Adrenal gland (tissue), 12 donors: ENCODE measurements around the gene DHRS3. TPM values are rescaled to one million over a fixed set of nuclear protein-coding genes. Genes with fewer than 3 reads are reported as not detected.

Experiments used
- DNase-seq, 7 donors: peaks; one replicate each; pipeline ENCODE4 v3.0.0-alpha.2; 2019 to 2020
- H3K27ac ChIP-seq, 5 donors: fragments of 200-600 bp; sonication (generic) in 4 of 5; 1 replicate in 3 of 5; 2 replicates in 2 of 5; pipeline versions ENCODE4 v1.5.1 to v1.8.0; 2016 to 2020; ENCODE audit warnings: mild to moderate bottlenecking in 1 of 5
- H3K27me3 ChIP-seq: fragments of 200-600 bp; 2 replicates; pipeline ENCODE4 v1.8.0; 2021
- H3K36me3 ChIP-seq, 2 donors: fragments of 200-600 bp; replicated peaks in 1 of 2; 1 replicate in 1 of 2; 2 replicates in 1 of 2; pipeline versions ENCODE4 v1.5.1 to v1.8.0; 2018 to 2022
- H3K4me1 ChIP-seq, 2 donors: fragments of 200-600 bp; replicated peaks in 1 of 2; 1 replicate in 1 of 2; 2 replicates in 1 of 2; pipeline versions ENCODE4 v1.5.1 to v1.8.0; 2018 to 2021
- H3K4me3 ChIP-seq, 4 donors: fragments of 200-600 bp; sonication (generic) in 3 of 4; one replicate each; pipeline ENCODE4 v1.5.1; 2016 to 2018
- H3K9me3 ChIP-seq, 3 donors: fragments of 200-600 bp; sonication (generic) in 1 of 3; replicated peaks in 1 of 3; 1 replicate in 2 of 3; 2 replicates in 1 of 3; pipeline versions ENCODE4 v1.5.1 to v1.8.0; 2016 to 2021
- CTCF ChIP-seq, 6 experiments: fragments of 450-650 bp in 4 of 6; fragments of 200-600 bp in 2 of 6; sonication (generic) in 1 of 6; IDR thresholded peaks; 1 replicate in 5 of 6; 2 replicates in 1 of 6; pipeline versions ENCODE4 v1.5.1 to v1.8.0; 2016 to 2021; ENCODE audit warnings: antibody characterized with exemption in 6 of 6, mild to moderate bottlenecking in 2 of 6, moderate library complexity in 1 of 6
- POLR2A ChIP-seq, 2 donors: fragments of 450-650 bp; IDR thresholded peaks; one replicate each; pipeline ENCODE4 v1.6.1; 2017; ENCODE audit warnings: antibody characterized with exemption in 2 of 2, mild to moderate bottlenecking in 2 of 2, moderate library complexity in 1 of 2
- WGBS, 4 donors: extraction: QIAGEN DNeasy Blood & Tissue Kit in 2 of 4; methylation state at CpG; one replicate each; pipeline versions ENCODE4 v1.1.5 to v1.1.7; 2013 to 2017; 5-methylcytosine and 5-hydroxymethylcytosine counted together
- intact Hi-C, 2 donors: fragments of 100-400 bp; cut with DNase I; formaldehyde crosslinking; loops; one replicate each; pipeline versions ENCODE4 v1.14.1 to v1.15.0; 2022 to 2023
- polyA plus RNA-seq, 3 donors: library from polyadenylated mRNA; stranded (reverse); fragments of 200-250 nt in 2 of 3; fragments of 350-450 nt in 1 of 3; fragmentation: Illumina TruSeq in 1 of 3; extraction: RNeasy Lipid Tissue Mini Kit (QIAGEN cat#74804) in 1 of 3; gene quantifications; one replicate each; pipeline ENCODE4 v1.2.3, GENCODE V29; 2013 to 2014
- total RNA-seq, 9 donors: library from RNA; depleted of rRNA in 4 of 9; stranded (reverse); fragments of >200 nt in 4 of 9; fragments of 120-200 nt in 1 of 9; fragmentation: NEBNext Ultra II Directional in 1 of 9; extraction: Animal tissue kit (Norgen Biotek cat#: 25700) in 1 of 9; gene quantifications; one replicate each; pipeline versions ENCODE4 v1.1.0 to v1.2.4, GENCODE V29; 2013 to 2023
- donor health status: healthy with polysubstance abuse.
- donor health status: Bipolar disorder and iron deficiency.
- donor health status: DM: yes; HTN: yes; CAD: no.
- donor health status: DM: no; HTN: no; CAD: no.
- donor health status: DM: no; HTN: no; CAD: no.
- donor health status: DM: yes; HTN: yes; CAD: no.

The DHRS3 gene
- total and polyA plus RNA-seq, 12 donors = 7.7 to 72.4 (median 41.3) TPM

- Histone ChIP-seq H3K4me3 (no peak overlapping the region), H3K4me1 (peaks cover 0 to 3% of the 10 kb centered on the region in 2 donors), H3K36me3 (no peaks in the 10 kb centered on the region), H3K9me3 (peaks cover 0 to 9% (median 0%) of the 10 kb centered on the region in 3 donors), H3K27me3 (peaks cover 8% of the 10 kb centered on the region), H3K27ac (no peak overlapping the region)
- intact Hi-C loops = no loop called here
- TF ChIP-seq CTCF (IDR thresholded peaks at IDR 0.05) = no peak
- no peak for TF ChIP-seq POLR2A (IDR thresholded peaks at IDR 0.05)
- 72 to 93% (median 84%) methylated on average over 1 of the region's 1 CpG for WGBS, 4 donors
- no peak for DNase-seq
These were observed 81.9 kb downstream of the DHRS3 start for GRCh38 chr1:12536023-12536639.

GRCh38 chr1:12532405-12533315, 85.3 kb downstream of the DHRS3 start:
- Histone ChIP-seq H3K4me1 (peaks cover 0 to 15% of the 10 kb centered on the region in 2 donors), H3K27me3 (no peaks in the 10 kb centered on the region), H3K27ac (no peak overlapping the region), H3K36me3 (no peaks in the 10 kb centered on the region), H3K9me3 (peaks cover 0 to 9% (median 0%) of the 10 kb centered on the region in 3 donors), H3K4me3 (no peak overlapping the region)
- intact Hi-C loops = no loop called here
- TF ChIP-seq CTCF (IDR thresholded peaks at IDR 0.05) (no peak), POLR2A (IDR thresholded peaks at IDR 0.05) (no peak)
- DNase-seq = no peak
- 92 to 95% (median 94%) methylated on average over 19 of the region's 19 CpGs for WGBS, 4 donors

- Histone ChIP-seq H3K27ac (no peak overlapping the region), H3K9me3 (peaks cover 0 to 7% (median 0%) of the 10 kb centered on the region in 3 donors), H3K36me3 (no peaks in the 10 kb centered on the region), H3K4me3 (no peak overlapping the region), H3K27me3 (no peaks in the 10 kb centered on the region), H3K4me1 (peaks cover 0 to 16% of the 10 kb centered on the region in 2 donors)
- WGBS, 4 donors = 22 to 46% (median 34%) methylated on average over 1 of the region's 1 CpG
- no peak for TF ChIP-seq POLR2A (IDR thresholded peaks at IDR 0.05)
- TF ChIP-seq CTCF (IDR thresholded peaks at IDR 0.05) = no peak
- no peak for DNase-seq
- intact Hi-C loops = no loop called here
These were observed 86.9 kb downstream of the DHRS3 start for GRCh38 chr1:12531179-12531499.

GRCh38 chr1:12530462-12531178, 87.4 kb downstream of the DHRS3 start:
- Histone ChIP-seq H3K9me3 (peaks cover 0 to 2% (median 0%) of the 10 kb centered on the region in 3 donors), H3K4me3 (no peak overlapping the region), H3K27me3 (no peaks in the 10 kb centered on the region), H3K27ac (no peak overlapping the region), H3K4me1 (peaks cover under 1 to 18% of the 10 kb centered on the region in 2 donors), H3K36me3 (no peaks in the 10 kb centered on the region)
- no peak for TF ChIP-seq CTCF (IDR thresholded peaks at IDR 0.05)
- TF ChIP-seq POLR2A (IDR thresholded peaks at IDR 0.05) = no peak
- no peak for DNase-seq
- intact Hi-C loops = no loop called here
- WGBS, 4 donors = 84 to 88% (median 85%) methylated on average over 11 of the region's 11 CpGs
